ENCODE data around the gene DENND1B. TPM values are rescaled to one million over a fixed set of nuclear protein-coding genes. Genes with fewer than 3 reads are reported as not detected.

Gene DENND1B
- total and polyA plus RNA-seq, 9 of the 15 experiments (the other 6 are each of a cell fraction or from before 2014, with no cell fraction given): 2.1 to 12.1 (median 7.5) TPM

- TF ChIP-seq FOXA3 (CRISPR knock-in tag; conservative IDR thresholded peaks at IDR 0.05 in 1 of 2, IDR thresholded peaks at IDR 0.05 in 1 of 2) (no peak), SOX6 (IDR thresholded peaks at IDR 0.05) (no peak)
Measured at GRCh38 chr1:197598935-197599334, 176.3 kb downstream of the DENND1B start (continued).

- Histone ChIP-seq H3K4me2 (ENCODE audit: insufficient read depth, low read length) (no peak overlapping the region), H3K79me2 (ENCODE audit: control insufficient read depth, insufficient read depth, low read length) (no peaks in the 10 kb centered on the region), H3K4me3 (no peak overlapping the region), H2AFZ (ENCODE audit: low read depth, low read length) (no peak overlapping the region), H3K36me3 (ENCODE audit: control insufficient read depth, insufficient read depth, low read length) (no peaks in the 10 kb centered on the region), H3K9me1 (ENCODE audit: control insufficient read depth, insufficient read depth, low read length) (no peaks in the 10 kb centered on the region), H3K9ac (ENCODE audit: insufficient read depth in 1 of 2, low read depth in 2 of 2, low read length in 2 of 2) (no peak overlapping the region), H3K9me3 (replicated peaks; ENCODE audit: control insufficient read depth, insufficient read depth, low read depth, low read length) (no peaks in the 10 kb centered on the region), H4K20me1 (replicated peaks; ENCODE audit: control insufficient read depth, insufficient read depth, low read length) (no peaks in the 10 kb centered on the region), H3K27me3 (ENCODE audit: control insufficient read depth in 2 of 2, insufficient read depth in 2 of 2, low read length in 2 of 2) (no peaks in the 10 kb centered on the region), H3K27ac (ENCODE audit: extremely low read depth, low read depth, low read length) (no peak overlapping the region), H3K4me1 (replicated peaks in 1 of 2; ENCODE audit: control insufficient read depth in 2 of 2, insufficient read depth in 2 of 2, low read length in 2 of 2) (peaks cover 0 to 5% of the 10 kb centered on the region in 2 experiments; a peak in 2 of 5 replicates)
- in situ Hi-C loops (cut with MboI): no loop called here
- ChIA-PET CTCF (ENCODE audit: low intra/inter-chr PET ratio) (no interaction called here), POLR2A (interaction anchor here (1.2 kb wide), 1 partner anchor 20 kb away, joined by 3 read pairs; no protein-coding TSS in a partner anchor)
- DNase-seq (ENCODE audit: extremely low read depth in 1 of 4, low spot score in 3 of 4) (peak in 1 of 4 experiments; percentile 44), ATAC-seq (peak; percentile 79), FAIRE-seq (peak; percentile 40)
- no TSS peak for BruUV-seq (replicated peaks)
- 12% methylated on average over 5 of the region's 5 CpGs for WGBS (ENCODE audit: insufficient coverage, low coverage, missing lambda C conversion rate)
- intact Hi-C loops (cut with micrococcal nuclease): no loop called here
- TF ChIP-seq CCNT2 (IDR thresholded peaks at IDR 0.05; ENCODE audit: borderline replicate concordance, extremely low read depth, insufficient read length, low read depth, low read length) (peak; percentile 37), MNT (conservative IDR thresholded peaks at IDR 0.05) (no peak), CBX1 (IDR thresholded peaks at IDR 0.05; ENCODE audit: low read depth) (no peak), CBFA2T3 (IDR thresholded peaks at IDR 0.05) (peak; percentile 59), ZNF224 (CRISPR knock-in tag; IDR thresholded peaks at IDR 0.05) (no peak), PHTF2 (CRISPR knock-in tag; IDR thresholded peaks at IDR 0.05) (no peak), EP300 (IDR thresholded peaks at IDR 0.05; ENCODE audit: low read length) (no peak), HOXB6 (CRISPR knock-in tag; IDR thresholded peaks at IDR 0.05; ENCODE audit: borderline replicate concordance) (no peak), ATF7 (IDR thresholded peaks at IDR 0.05) (no peak), FOXJ3 (CRISPR knock-in tag; IDR thresholded peaks at IDR 0.05) (no peak), ARID1B (IDR thresholded peaks at IDR 0.05) (peak; percentile 35; the same call in 1 of the 2 replicates), RFX5 (IDR thresholded peaks at IDR 0.05; ENCODE audit: low read depth, low read length) (no peak), TEAD4 (IDR thresholded peaks at IDR 0.05; ENCODE audit: low read length) (peak; percentile 65), TEAD4 (CRISPR knock-in tag; IDR thresholded peaks at IDR 0.05; ENCODE audit: borderline replicate concordance) (no peak), RB1 (IDR thresholded peaks at IDR 0.05; ENCODE audit: low read depth) (no peak), CTCFL (IDR thresholded peaks at IDR 0.05; ENCODE audit: borderline replicate concordance, insufficient read depth, low read depth, low read length, poor library complexity, severe bottlenecking) (no peak), ZEB2 (IDR thresholded peaks at IDR 0.05) (0 out of 2 replicates have a peak, but pooled peaks have one; percentile 46), HDAC2 (IDR thresholded peaks at IDR 0.05) (no peak), ZNF316 (IDR thresholded peaks at IDR 0.05) (peak; percentile 66)
Measured at GRCh38 chr1:197595304-197595904, 179.9 kb downstream of the DENND1B start.
